AG09319 (cell line): ENCODE measurements around the gene NUP133.
"Not testable (repeated sequence)": the region's sequence is repeated elsewhere in the genome, so short reads cannot be mapped to it uniquely, and the experiment has no call there.

Experiments used
- DNase-seq: peaks from one replicate; pipeline ENCODE4 v3.0.0-alpha.2; 2010; ENCODE audit warnings: low read depth; ENCODE audit errors: extremely low read depth
- CTCF ChIP-seq: IDR thresholded peaks from 2 replicates; pipeline ENCODE4 v1.5.1; 2011; ENCODE audit warnings: low read depth, mild to moderate bottlenecking, inconsistent platforms, low read length, moderate library complexity

NUP133 gene

GRCh38 chr1:229431284-229432115 lies 76.6 kb downstream of the NUP133 start:
- no peak for DNase-seq
- no peak for TF ChIP-seq CTCF

GRCh38 chr1:229430761-229431283 lies 77.3 kb downstream of the NUP133 start:
- peak; percentile 3; the same call in 1 of the 2 replicates for TF ChIP-seq CTCF
- no peak for DNase-seq

- TF ChIP-seq CTCF = no peak
- DNase-seq = no peak
Measured at GRCh38 chr1:229428256-229428655, 79.9 kb downstream of the NUP133 start.

- DNase-seq = no peak
- no peak for TF ChIP-seq CTCF
Measured at GRCh38 chr1:229427572-229427971, 80.6 kb downstream of the NUP133 start.

GRCh38 chr1:229425564-229426159 lies 82.5 kb downstream of the NUP133 start:
- DNase-seq = no peak
- TF ChIP-seq CTCF = no peak

- no peak for TF ChIP-seq CTCF
- no peak for DNase-seq
Measured at GRCh38 chr1:229420765-229421164, 87.4 kb downstream of the NUP133 start.

GRCh38 chr1:229420224-229420623 lies 87.9 kb downstream of the NUP133 start:
- DNase-seq = no peak
- no peak for TF ChIP-seq CTCF

- DNase-seq = not testable (repeated sequence)
Measured at GRCh38 chr1:229418586-229418985, 89.6 kb downstream of the NUP133 start.

GRCh38 chr1:229412810-229413209 lies 95.3 kb downstream of the NUP133 start:
- DNase-seq = not testable (repeated sequence)
